Measurements from ENCODE around the gene USP40.

USP40 gene

GRCh38 chr2:233451950-233452349 is 114.6 kb downstream of the USP40 start:
- ATAC-seq (replicated peaks) (no peak), DNase-seq (no peak)
- H3K4me1 Mint-ChIP-seq (ENCODE audit: low read depth in 2 of 2): peaks cover under 1 to 2% of the 10 kb centered on the region in 2 donors
- H3K27ac Mint-ChIP-seq: no peak overlapping the region
- H3K4me3 Mint-ChIP-seq: no peak overlapping the region
- peaks cover 79% of the 10 kb centered on the region for H3K36me3 Mint-ChIP-seq (ENCODE audit: insufficient read depth)
- no peaks in the 10 kb centered on the region for H3K27me3 Mint-ChIP-seq
- no peaks in the 10 kb centered on the region for H3K9me3 Mint-ChIP-seq

DNA sequence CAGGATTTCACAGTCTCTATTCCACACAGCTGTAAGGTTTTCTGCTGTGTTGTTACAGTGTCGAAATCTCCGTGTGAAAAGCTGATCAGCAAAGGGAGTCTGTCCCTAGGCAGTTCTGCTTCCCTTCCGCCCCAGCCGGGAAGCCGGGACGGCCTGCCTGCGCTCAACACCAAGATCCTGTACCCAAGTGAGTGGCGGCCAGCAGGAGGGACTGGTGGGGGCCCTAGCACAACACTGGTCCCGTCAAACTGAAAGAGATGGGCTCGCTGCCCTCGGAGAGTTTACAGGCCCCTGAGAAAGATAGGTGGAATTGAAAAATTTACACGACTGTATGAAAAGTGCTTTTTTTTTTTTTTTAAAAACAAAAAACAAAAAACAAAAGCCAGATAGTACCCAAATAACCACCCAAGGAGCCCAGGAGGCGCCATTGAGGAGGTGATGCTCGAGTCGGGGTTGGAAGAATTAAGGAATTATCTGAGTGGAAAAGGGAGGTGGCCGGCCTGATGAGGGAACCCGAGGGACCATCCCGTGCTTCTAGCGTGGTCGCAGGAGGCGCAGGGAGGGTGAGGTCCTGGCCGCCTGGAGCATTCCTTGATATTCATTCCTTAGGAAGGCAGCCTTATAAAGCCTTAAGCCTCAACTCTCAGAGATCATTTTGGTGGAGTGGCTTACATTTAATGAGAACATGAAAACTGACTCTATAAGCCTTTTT is 115.6 kb downstream of the USP40 start:
- H3K9me3 Mint-ChIP-seq: no peaks in the 10 kb centered on the region
- no peak overlapping the region for H3K27ac Mint-ChIP-seq
- peaks cover 0 to 2% of the 10 kb centered on the region in 2 donors for H3K4me1 Mint-ChIP-seq (ENCODE audit: low read depth in 2 of 2)
- H3K4me3 Mint-ChIP-seq: no peak overlapping the region
- H3K27me3 Mint-ChIP-seq: no peaks in the 10 kb centered on the region
- H3K36me3 Mint-ChIP-seq (ENCODE audit: insufficient read depth): peaks cover 73% of the 10 kb centered on the region
- no peak for ATAC-seq (replicated peaks)
- no peak for DNase-seq

- DNase-seq (no peak), ATAC-seq (replicated peaks) (no peak)
- Mint-ChIP-seq H3K4me1 (ENCODE audit: low read depth in 2 of 2) (peaks cover 0 to 2% of the 10 kb centered on the region in 2 donors), H3K36me3 (ENCODE audit: insufficient read depth) (peaks cover 69% of the 10 kb centered on the region), H3K27me3 (no peaks in the 10 kb centered on the region), H3K4me3 (no peak overlapping the region), H3K27ac (peak overlapping the region in 1 of 2 donors; percentile 32), H3K9me3 (no peaks in the 10 kb centered on the region)
Measured at GRCh38 chr2:233449921-233450863, 116.4 kb downstream of the USP40 start.

DNA sequence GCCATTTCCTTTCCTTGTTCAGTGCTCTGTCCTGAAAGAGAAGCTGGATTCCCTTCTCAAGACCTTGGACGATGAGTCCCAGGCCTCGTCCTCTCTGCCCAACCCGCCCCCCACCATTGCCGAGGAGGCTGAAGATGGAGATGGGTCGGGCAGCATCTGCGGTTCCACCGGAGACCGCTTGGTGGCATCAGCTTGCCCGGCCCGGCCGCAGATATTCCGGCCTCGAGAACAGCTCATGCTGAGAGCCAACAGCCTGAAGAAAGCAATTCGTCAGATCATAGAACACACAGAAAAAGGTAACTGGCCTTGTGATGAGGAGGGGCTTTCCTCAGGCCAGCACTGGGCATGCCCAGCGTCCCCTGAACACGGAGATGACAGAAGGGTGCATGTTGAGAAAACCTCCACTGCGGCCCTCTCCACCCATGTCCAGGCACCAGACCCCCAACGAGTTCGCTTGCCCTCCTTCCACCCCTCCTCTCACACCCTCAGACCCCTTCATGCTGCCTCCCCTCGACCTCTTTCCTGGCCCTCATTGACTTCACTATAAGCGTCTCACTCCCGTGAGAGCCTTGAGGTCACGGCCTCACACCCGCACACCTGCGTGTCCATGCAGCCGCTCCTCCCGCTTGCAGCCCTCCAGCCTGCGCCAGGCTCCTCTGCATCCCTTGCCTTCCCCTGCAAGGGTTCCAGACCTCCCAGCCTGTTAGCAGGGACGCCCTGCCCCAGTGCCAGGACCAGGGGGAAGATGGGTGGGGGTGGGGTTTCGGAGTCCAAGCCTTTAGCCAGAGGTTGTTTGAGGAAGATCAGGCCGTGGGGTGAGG is 117.3 kb downstream of the USP40 start:
- H3K27me3 Mint-ChIP-seq: no peaks in the 10 kb centered on the region
- peak overlapping the region in 1 of 2 donors; percentile 32 for H3K27ac Mint-ChIP-seq
- ATAC-seq (replicated peaks) (no peak), DNase-seq (no peak)
- no peak overlapping the region for H3K4me3 Mint-ChIP-seq
- H3K36me3 Mint-ChIP-seq (ENCODE audit: insufficient read depth): peaks cover 68% of the 10 kb centered on the region
- peaks cover 0 to 4% of the 10 kb centered on the region in 2 donors for H3K4me1 Mint-ChIP-seq (ENCODE audit: low read depth in 2 of 2)
- H3K9me3 Mint-ChIP-seq: no peaks in the 10 kb centered on the region

- Mint-ChIP-seq H3K4me1 (ENCODE audit: low read depth in 2 of 2) (peaks cover 4% of the 10 kb centered on the region in 2 donors), H3K4me3 (no peak overlapping the region), H3K27ac (no peak overlapping the region), H3K36me3 (ENCODE audit: insufficient read depth) (peaks cover 61% of the 10 kb centered on the region), H3K27me3 (no peaks in the 10 kb centered on the region), H3K9me3 (no peaks in the 10 kb centered on the region)
- no peak for DNase-seq
- no peak for ATAC-seq (replicated peaks)
Measured at GRCh38 chr2:233448575-233448974, 118.0 kb downstream of the USP40 start.

- Mint-ChIP-seq H3K4me3 (no peak overlapping the region), H3K36me3 (ENCODE audit: insufficient read depth) (peaks cover 57% of the 10 kb centered on the region), H3K9me3 (no peaks in the 10 kb centered on the region), H3K4me1 (ENCODE audit: low read depth in 2 of 2) (peaks cover 8% of the 10 kb centered on the region in 2 donors), H3K27me3 (no peaks in the 10 kb centered on the region), H3K27ac (no peak overlapping the region)
- ATAC-seq (replicated peaks) (no peak), DNase-seq (no peak)
Measured at GRCh38 chr2:233448220-233448559, 118.4 kb downstream of the USP40 start.

DNA sequence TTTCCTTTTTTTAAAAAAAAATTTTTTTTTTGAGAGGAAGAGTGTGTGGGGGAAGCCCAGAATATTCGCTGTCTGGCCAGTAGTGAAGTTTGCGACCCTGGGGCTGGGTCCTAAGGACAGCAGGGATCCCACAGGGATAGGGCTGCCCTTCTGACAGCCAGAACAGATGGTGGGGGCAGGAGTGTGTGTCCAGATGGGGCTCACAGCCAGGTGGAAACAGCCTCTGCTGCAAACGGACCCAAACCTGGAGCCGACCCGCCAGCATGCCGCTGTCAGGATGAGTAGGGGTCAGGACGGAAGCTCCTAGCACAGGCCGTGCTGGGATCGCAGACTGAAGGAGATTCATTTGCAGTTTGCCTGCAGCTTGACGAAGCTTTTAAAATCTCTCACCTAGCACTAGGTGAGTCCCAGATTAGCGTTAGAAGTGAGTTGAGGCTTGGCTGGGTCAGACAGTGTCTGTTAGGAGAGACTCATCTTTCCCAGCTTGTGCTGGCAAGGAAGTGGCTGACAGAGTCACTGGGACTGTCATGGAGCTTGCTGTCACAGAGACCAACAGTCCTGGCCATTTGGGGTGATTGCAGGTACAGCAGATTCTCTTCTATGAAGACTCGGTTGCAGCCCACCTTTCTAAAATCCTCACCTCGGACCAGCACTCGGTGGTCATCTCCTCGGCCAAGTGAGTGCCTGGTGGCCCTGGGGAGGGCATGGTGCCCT is 118.9 kb downstream of the USP40 start:
- Mint-ChIP-seq H3K27ac (no peak overlapping the region), H3K4me1 (ENCODE audit: low read depth in 2 of 2) (peaks cover 10% of the 10 kb centered on the region in 2 donors), H3K36me3 (ENCODE audit: insufficient read depth) (peaks cover 52% of the 10 kb centered on the region), H3K4me3 (no peak overlapping the region), H3K27me3 (no peaks in the 10 kb centered on the region), H3K9me3 (no peaks in the 10 kb centered on the region)
- no peak for DNase-seq
- no peak for ATAC-seq (replicated peaks)

DNA sequence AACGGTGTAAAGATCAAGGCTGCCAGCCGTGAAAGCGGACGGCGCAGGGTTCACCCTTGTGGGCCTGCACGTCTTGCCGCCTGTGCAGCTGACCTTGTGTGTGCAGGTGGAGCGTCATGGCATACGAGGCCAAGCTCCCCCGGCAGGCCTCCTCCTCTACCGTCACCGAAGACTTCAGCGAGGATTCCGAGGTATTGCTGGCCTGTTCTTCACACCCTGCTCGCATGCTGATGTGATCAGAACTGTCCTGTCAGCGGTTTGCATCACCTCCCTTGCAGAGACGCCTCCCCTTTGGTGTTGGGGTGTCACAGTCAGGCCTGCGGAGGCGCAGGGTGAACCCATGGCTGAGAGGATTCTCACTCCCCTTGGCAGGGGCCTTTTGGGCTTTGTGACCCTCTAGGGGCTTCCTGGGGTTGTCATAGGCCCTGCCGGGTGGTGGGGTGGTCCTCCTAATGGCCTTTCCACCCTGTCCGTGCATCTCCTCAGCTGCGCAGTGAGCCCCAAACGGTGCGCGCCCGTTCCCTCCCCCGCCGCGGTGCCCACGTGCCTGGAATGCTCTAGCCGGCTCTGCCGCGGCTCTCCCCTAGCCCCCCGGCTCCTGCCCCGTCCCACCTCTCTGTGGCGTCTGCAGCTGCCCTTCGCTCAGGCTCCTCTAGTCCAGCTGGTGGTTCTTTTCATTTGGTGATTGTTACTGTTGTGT is 119.8 kb downstream of the USP40 start:
- Mint-ChIP-seq H3K27ac (no peak overlapping the region), H3K4me3 (no peak overlapping the region), H3K27me3 (no peaks in the 10 kb centered on the region), H3K36me3 (ENCODE audit: insufficient read depth) (peaks cover 50% of the 10 kb centered on the region), H3K9me3 (no peaks in the 10 kb centered on the region), H3K4me1 (ENCODE audit: low read depth in 2 of 2) (peaks cover 10 to 13% of the 10 kb centered on the region in 2 donors)
- DNase-seq (no peak), ATAC-seq (replicated peaks) (no peak)

GRCh38 chr2:233446121-233446520 is 120.5 kb downstream of the USP40 start:
- Mint-ChIP-seq H3K4me1 (ENCODE audit: low read depth in 2 of 2) (peaks cover 13% of the 10 kb centered on the region in 2 donors), H3K4me3 (no peak overlapping the region), H3K9me3 (no peaks in the 10 kb centered on the region), H3K27ac (peak overlapping the region in 1 of 2 donors; percentile 22), H3K27me3 (no peaks in the 10 kb centered on the region), H3K36me3 (ENCODE audit: insufficient read depth) (peaks cover 47% of the 10 kb centered on the region)
- no peak for ATAC-seq (replicated peaks)
- no peak for DNase-seq

DNA sequence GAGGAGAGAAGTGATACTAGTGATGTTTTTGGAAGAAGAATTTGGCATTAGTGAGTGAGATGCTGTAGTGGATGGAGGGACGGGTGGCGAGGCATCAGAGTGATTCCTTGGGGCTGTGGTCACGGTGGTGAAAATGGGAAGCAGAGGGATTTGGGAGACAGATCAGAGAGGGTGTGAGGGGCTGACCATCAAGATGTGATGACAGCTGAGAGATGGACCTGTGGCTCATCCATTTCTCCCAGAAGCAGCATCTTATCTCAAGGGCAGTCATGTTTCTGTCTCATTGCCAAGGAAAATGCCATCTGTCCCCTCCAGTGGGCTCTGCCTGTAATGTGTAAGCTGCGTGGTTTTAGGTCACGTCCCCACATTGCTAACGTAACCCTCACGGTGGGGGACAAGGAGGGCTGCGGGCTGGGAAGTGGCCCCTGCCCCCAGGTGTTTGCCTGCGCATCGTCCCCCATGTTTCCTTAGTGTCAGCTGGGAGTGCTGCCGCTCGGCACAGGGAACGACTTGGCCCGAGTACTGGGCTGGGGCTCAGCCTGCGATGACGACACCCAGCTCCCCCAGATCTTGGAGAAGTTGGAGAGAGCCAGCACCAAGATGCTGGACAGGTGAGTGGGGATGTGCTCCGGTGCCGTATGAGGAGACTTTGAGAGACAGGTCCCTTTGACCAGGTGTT is 121.3 kb downstream of the USP40 start:
- no peaks in the 10 kb centered on the region for H3K27me3 Mint-ChIP-seq
- no peak for DNase-seq
- ATAC-seq (replicated peaks): no peak
- peaks cover 45% of the 10 kb centered on the region for H3K36me3 Mint-ChIP-seq (ENCODE audit: insufficient read depth)
- H3K9me3 Mint-ChIP-seq: no peaks in the 10 kb centered on the region
- H3K4me1 Mint-ChIP-seq (ENCODE audit: low read depth in 2 of 2): peaks cover 16 to 17% of the 10 kb centered on the region in 2 donors
- peak overlapping the region; percentile 22 to 60 for H3K27ac Mint-ChIP-seq
- no peak overlapping the region for H3K4me3 Mint-ChIP-seq

DNA sequence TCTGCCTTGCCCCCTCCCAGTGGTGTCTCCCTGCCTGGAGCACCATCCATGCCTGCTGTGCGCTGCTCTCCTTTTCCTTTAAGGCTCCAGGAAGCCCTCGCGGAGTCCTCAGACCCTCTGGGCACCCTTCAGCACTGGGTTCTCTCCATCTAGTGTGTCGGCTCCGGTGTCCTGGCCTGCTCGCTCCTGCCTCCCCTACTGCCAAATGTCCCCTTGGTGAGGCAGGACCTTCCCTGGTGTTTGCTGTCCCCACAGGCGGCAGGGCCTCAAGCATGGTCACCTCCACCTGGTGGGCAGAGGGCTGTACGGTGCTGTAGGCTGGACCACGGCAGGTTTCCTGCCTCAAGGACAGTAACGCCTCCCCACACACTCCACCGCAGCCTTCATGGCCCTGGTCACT is 122.1 kb downstream of the USP40 start:
- Mint-ChIP-seq H3K27me3 (no peaks in the 10 kb centered on the region), H3K9me3 (no peaks in the 10 kb centered on the region), H3K4me3 (no peak overlapping the region), H3K36me3 (ENCODE audit: insufficient read depth) (peaks cover 49% of the 10 kb centered on the region), H3K4me1 (ENCODE audit: low read depth in 2 of 2) (peaks cover 19% of the 10 kb centered on the region in 2 donors), H3K27ac (no peak overlapping the region)
- no peak for DNase-seq
- no peak for ATAC-seq (replicated peaks)

All from effector memory CD8-positive, alpha-beta T cell (primary cell).